Loucy (cell line): ENCODE measurements around the gene ABCB11.

Source experiments
- H2AFZ ChIP-seq: fragments of 200-600 bp; sonication (generic); 2 replicates; pipeline ENCODE4 v1.6.0; 2016; ENCODE audit warnings: antibody characterized with exemption, mild to moderate bottlenecking, low read length, moderate library complexity
- H3F3A ChIP-seq: fragments of 200-600 bp; 2 replicates; pipeline ENCODE4 v1.6.0; 2016; ENCODE audit warnings: antibody characterized with exemption, low read depth, mild to moderate bottlenecking
- H3K27me3 ChIP-seq: fragments of 200-600 bp; sonication (generic); 2 replicates; pipeline ENCODE4 v1.6.1; 2014; ENCODE audit warnings: low read length, mild to moderate bottlenecking; ENCODE audit not compliant: insufficient read depth, poor library complexity, severe bottlenecking
- H3K36me3 ChIP-seq: fragments of 200-600 bp; sonication (generic); 2 replicates; pipeline ENCODE4 v1.6.1; 2016; ENCODE audit warnings: low read length; ENCODE audit not compliant: insufficient read depth
- H3K4me1 ChIP-seq: fragments of 200-600 bp; sonication (generic); 2 replicates; pipeline ENCODE4 v1.5.1; 2014; ENCODE audit warnings: low read length, mild to moderate bottlenecking; ENCODE audit not compliant: insufficient read depth, poor library complexity, severe bottlenecking
- H3K4me2 ChIP-seq: fragments of 200-600 bp; sonication (generic); 2 replicates; pipeline ENCODE4 v1.6.0; 2014; ENCODE audit warnings: antibody characterized with exemption, low read length, low read depth, mild to moderate bottlenecking; ENCODE audit not compliant: poor library complexity, severe bottlenecking
- H3K4me3 ChIP-seq: fragments of 200-600 bp; sonication (generic); 2 replicates; pipeline ENCODE4 v1.5.1; 2014; ENCODE audit warnings: low read length, mild to moderate bottlenecking, mixed read lengths; ENCODE audit not compliant: poor library complexity, severe bottlenecking
- H3K79me2 ChIP-seq: fragments of 200-600 bp; sonication (generic); 2 replicates; pipeline ENCODE4 v1.6.1; 2014; ENCODE audit warnings: low read length; ENCODE audit not compliant: insufficient read depth
- H3K9ac ChIP-seq: fragments of 200-600 bp; sonication (generic); 2 replicates; pipeline ENCODE4 v1.6.0; 2014; ENCODE audit warnings: mild to moderate bottlenecking, low read depth, low read length, moderate library complexity; ENCODE audit not compliant: poor library complexity, severe bottlenecking
- H3K9me2 ChIP-seq: fragments of 200-600 bp; sonication (generic); replicated peaks from 2 replicates; pipeline ENCODE4 v1.6.1; 2016; ENCODE audit warnings: low read depth, low read length, mixed read lengths
- H3K9me3 ChIP-seq: fragments of 200-600 bp; sonication (generic); 2 replicates; pipeline ENCODE4 v1.6.1; 2014; ENCODE audit warnings: mild to moderate bottlenecking, antibody characterized with exemption, low read length, low read depth; ENCODE audit not compliant: insufficient read depth
- H4K20me1 ChIP-seq: fragments of 200-600 bp; sonication (generic); 2 replicates; pipeline ENCODE4 v1.6.0; 2014; ENCODE audit warnings: antibody characterized with exemption, low read length, mild to moderate bottlenecking; ENCODE audit not compliant: insufficient read depth, poor library complexity, severe bottlenecking
- CTCF ChIP-seq: fragments of 200-600 bp; sonication (generic); conservative IDR thresholded peaks from 2 replicates; pipeline ENCODE4 v1.5.1; 2014; ENCODE audit warnings: mild to moderate bottlenecking, antibody characterized with exemption, low read length
- EZH2phosphoT487 ChIP-seq: fragments of 200-600 bp; IDR thresholded peaks from 2 replicates; pipeline ENCODE4 v1.6.1; 2018; ENCODE audit warnings: antibody characterized with exemption, mild to moderate bottlenecking, moderate library complexity, borderline replicate concordance

ABCB11 gene

GRCh38 chr2:168904358-168904757 is 126.8 kb downstream of the ABCB11 start:
- no peaks in the 10 kb centered on the region for H3K36me3 ChIP-seq
- no peaks in the 10 kb centered on the region for H3F3A ChIP-seq
- no peaks in the 10 kb centered on the region for H3K4me1 ChIP-seq
- H3K9ac ChIP-seq, result no peak overlapping the region
- H3K4me3 ChIP-seq, result no peak overlapping the region
- H3K27me3 ChIP-seq, result no peaks in the 10 kb centered on the region
- H4K20me1 ChIP-seq, result no peaks in the 10 kb centered on the region
- no peaks in the 10 kb centered on the region for H3K9me2 ChIP-seq
- no peaks in the 10 kb centered on the region for H3K9me3 ChIP-seq
- TF ChIP-seq CTCF (no peak), EZH2phosphoT487 (no peak)
- no peak overlapping the region for H3K4me2 ChIP-seq
- no peaks in the 10 kb centered on the region for H3K79me2 ChIP-seq
- H2AFZ ChIP-seq, result no peak overlapping the region

- H3K36me3 ChIP-seq, result no peaks in the 10 kb centered on the region
- no peak overlapping the region for H2AFZ ChIP-seq
These were observed 127.2 kb downstream of the ABCB11 start for GRCh38 chr2:168903888-168904287.

GRCh38 chr2:168901003-168901402 is 130.1 kb downstream of the ABCB11 start, which contains the start of gene G6PC2:
TSS of gene G6PC2 (plus strand) at chr2:168901291. CDS start at chr2:168901332, 41 bp downstream.
- Histone ChIP-seq H4K20me1 (no peaks in the 10 kb centered on the region), H3K79me2 (no peaks in the 10 kb centered on the region), H3K36me3 (no peaks in the 10 kb centered on the region), H3K27me3 (no peaks in the 10 kb centered on the region), H3K9ac (no peak within 1 kb of the TSS), H3K4me2 (no peak within 1 kb of the TSS), H2AFZ (no peak within 1 kb of the TSS), H3K4me1 (no peaks in the 10 kb centered on the region), H3K9me3 (no peaks in the 10 kb centered on the region), H3K9me2 (no peaks in the 10 kb centered on the region), H3F3A (no peaks in the 10 kb centered on the region), H3K4me3 (no peak within 1 kb of the TSS)
- TF ChIP-seq EZH2phosphoT487 (no peak), CTCF (no peak)

More at GRCh38 chr2:168903888-168904287, 127.2 kb downstream of the ABCB11 start:
- Histone ChIP-seq H3K4me2 (no peak overlapping the region), H3K9ac (no peak overlapping the region), H3K4me1 (no peaks in the 10 kb centered on the region), H3K27me3 (no peaks in the 10 kb centered on the region), H3K9me3 (no peaks in the 10 kb centered on the region), H4K20me1 (no peaks in the 10 kb centered on the region), H3K79me2 (no peaks in the 10 kb centered on the region), H3K4me3 (no peak overlapping the region), H3K9me2 (no peaks in the 10 kb centered on the region), H3F3A (no peaks in the 10 kb centered on the region)
- TF ChIP-seq CTCF (no peak), EZH2phosphoT487 (no peak)
